Activated T-cell treated with anti-CD3 and anti-CD28 coated beads for 4 hours (primary cell): ENCODE measurements around the gene VCL.
A peak's percentile ranks its signal among the peaks of the same experiment; 100 is the strongest.

Experiments
- DNase-seq: peaks from one replicate; pipeline ENCODE4 v3.0.0-alpha.2; 2020

VCL gene

DNA sequence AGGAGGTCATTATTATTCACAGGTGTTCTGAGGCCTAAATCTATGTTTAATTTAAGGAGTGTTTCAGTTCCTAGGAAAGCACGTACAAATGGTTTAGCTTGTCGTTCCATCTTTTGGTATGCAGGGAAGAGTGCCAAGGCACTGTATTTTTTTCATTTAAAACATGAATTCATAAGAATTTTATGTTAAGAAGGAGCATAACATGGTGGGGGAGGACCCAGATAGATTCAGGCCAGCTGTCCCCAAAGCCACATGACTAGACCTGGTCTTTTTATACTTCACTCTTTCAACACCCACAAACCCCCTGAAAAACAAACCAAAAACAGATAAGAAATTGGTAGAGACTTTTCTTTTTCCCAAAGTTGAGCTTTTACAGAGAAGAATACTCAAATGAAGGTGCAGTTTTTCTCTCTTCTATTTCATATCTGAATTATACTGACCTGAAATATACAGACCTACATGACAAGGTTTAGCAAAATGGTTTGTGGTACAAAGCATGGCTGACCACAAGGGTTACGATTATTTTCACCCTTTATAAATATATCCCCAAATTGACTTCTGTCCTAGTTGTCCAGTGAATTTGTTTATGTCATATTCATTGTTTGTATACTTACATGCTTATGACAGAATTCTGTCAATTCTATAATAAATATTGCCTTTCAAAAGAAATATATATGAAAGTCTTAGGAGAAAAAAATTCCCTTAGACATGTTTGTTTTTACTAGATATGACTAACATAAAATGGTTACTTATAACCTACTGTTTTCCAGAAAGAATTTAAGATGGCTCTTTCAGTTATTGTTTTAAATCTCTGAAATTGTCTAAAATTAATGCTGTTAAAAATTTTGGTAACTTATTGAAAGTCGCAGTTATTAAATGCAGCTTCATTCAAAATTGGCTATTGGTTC lies 81.4 kb downstream of the VCL start:
- no peak for DNase-seq

DNA sequence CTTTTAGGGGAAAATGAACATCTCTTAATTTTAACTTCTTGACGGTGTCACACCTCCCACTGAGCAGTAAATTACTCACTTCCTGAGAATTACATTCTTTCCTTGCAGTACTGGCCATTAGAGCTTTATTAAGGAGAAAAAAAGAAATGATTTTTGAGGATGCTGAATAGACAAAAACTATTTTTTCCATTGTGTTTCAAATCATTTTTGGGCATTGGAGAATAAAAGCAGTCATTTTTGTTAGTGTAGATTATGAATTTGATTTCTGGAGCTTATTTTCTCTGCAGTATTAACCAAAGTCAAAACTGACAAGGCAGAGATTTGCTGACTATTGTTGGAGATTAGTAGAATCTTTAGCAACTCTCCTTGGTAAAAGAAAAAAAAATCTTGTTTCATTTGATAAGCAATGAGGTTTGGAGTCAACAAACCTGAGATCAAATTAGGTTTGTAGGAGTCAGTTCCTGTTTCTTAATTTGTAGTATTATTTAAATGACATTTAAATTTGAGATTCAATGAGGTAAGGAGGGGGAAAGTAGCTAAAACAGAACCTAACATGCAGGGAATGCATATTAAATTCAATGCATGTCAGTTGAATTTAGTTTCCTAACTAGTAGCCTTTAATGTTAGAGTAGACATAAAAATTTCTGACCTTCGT lies 82.1 kb downstream of the VCL start:
- no peak for DNase-seq

DNA sequence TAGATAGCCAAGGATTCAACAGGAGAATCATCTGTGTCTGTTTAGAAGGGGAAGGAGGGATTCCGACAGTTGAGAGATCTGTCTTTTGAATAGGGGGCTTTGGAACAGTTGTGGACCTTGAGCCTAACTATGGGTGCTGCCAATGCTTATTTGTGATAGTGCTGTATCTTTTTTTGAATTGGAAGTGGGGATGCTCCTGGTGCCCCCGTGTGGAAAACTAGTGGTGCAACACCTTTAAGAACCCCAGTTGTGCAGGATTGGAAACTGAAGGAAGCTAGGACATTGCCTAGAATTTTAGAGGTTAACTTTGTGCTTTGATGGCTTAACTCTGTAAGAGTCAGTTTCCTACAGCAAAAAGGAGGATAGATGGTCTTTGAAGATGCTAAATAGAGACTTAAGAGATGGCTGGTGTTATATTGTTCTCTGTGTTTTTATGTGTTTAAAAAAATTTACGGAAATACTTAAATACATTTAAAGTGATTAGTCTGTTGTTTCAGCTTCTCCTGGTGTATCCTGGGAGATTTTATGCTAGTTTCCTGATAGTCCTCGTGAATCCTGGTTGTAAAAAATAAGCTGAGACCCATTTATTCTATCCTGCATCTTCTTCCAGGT lies 83.4 kb downstream of the VCL start:
- DNase-seq, result peak; percentile 23

DNA sequence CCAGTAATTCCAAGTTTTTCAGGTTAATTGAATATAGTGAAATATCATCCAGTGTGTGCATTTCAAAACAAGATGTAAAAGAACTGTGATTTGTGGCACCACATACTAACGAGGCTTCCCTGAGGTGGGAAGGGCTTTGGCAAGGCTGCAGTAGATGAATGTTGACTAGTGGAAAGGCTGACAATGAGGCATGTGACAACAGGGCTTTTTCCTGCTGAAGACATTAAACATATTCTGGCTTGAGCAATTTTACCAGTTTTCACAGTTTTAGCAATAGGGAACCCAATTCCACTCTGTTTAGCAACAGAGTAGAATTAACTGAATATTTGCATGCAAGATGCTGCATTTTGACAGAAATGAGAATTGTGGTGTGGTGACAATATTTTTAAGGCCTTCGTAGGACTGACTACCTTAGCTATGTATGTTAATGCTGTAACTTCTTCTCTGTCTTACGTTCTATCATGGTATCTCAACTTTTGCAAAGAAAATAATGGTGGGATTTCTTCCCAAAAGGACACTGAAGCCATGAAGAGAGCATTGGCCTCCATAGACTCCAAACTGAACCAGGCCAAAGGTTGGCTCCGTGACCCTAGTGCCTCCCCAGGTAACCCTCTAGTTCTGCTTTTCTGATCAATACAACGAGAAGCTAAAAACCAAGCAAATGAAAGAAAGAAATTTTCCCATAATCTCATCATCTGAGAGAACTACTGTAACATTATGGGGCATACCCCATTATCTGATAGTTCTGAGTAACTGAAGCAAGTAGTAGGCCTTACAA lies 84.2 kb downstream of the VCL start:
- DNase-seq, result no peak

DNA sequence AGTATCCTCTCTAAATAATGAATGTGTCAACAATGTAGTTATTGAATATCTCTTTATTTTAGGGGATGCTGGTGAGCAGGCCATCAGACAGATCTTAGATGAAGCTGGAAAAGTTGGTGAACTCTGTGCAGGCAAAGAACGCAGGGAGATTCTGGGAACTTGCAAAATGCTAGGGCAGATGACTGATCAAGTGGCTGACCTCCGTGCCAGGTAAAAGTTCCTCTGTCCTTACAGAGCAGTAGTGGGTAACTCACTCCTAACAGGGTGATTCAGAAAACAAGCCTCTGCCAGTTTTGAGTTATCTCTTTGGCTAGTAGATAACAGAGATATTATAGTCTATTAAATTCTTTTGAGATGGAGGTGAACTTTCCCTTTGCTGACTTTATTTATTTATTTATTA lies 85.4 kb downstream of the VCL start:
- DNase-seq, result no peak

DNA sequence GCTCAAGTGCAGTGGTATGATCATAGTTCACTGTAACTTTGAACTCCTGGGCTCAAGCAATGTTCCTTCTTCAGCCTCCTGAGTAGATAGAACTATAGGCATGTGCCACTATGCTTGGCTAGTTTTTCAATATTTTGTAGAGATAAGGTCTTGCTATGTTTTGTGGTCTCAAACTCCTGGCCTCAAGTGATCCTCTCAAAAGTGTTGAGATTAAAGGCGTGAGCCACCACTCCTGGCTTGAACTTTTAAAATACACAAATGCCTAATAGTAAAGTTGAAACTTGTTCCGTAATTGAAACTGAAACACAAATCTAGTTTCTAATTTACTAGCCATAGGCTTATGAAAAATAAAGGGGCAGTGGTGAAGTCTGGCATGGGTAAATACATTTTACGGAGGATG lies 87.0 kb downstream of the VCL start:
- DNase-seq, result no peak

DNA sequence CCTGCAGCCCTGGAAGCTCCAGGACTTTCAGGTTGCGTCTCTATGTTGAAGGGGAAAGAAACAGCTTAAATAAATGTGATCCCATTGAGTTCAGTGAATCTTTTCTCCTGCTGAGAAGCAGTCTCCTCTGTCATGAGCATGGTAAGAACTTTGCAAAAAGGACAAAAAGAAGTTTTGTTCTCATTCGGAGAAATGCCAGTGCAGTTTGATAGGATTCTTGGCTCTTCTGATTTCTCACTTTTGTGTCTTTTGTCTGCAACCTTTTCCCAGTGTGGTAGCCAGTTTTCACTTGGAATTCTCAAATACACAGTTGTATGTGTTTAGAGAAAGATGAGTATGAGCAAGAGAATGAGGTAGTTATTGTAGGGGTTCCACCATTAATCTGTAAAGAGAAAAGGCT lies 88.4 kb downstream of the VCL start:
- DNase-seq, result no peak

DNA sequence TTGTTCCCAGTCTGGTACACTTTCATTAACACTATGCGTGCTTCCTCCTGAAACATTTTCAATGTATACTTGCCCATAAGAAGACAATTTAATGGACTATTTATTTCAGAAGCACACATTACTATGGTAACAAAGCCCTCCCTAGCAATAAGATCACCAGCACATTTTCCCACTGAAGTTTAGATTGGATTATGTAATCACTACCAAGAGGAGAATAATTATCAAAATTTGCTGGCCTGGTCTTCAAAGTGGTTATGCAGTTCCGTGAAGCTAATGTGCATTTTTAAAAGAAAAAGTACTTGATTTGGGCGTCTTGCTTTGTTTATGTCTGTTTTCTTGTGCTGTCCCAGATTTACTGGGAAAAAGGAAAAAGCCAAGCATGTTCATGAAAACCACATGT lies 90.8 kb downstream of the VCL start:
- no peak for DNase-seq

DNA sequence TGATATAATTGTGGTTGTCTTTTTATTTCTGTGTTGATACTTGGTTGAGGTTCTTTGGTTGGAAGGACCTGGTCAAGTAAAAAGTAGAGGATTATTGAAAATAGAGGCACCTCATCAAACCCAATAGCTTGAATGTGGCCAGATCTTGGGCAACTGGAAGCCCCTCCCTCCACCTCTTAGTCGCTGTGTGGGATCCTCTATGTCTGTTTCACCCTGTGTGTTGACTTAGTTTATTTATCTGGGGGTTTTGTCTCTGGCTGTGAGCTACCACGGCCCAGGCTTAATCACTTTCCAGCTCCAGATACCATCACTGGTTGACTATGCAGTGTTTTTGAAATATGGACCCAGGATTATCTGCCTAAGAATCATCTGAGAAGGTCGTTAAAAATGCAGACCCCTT lies 94.5 kb downstream of the VCL start:
- no peak for DNase-seq

DNA sequence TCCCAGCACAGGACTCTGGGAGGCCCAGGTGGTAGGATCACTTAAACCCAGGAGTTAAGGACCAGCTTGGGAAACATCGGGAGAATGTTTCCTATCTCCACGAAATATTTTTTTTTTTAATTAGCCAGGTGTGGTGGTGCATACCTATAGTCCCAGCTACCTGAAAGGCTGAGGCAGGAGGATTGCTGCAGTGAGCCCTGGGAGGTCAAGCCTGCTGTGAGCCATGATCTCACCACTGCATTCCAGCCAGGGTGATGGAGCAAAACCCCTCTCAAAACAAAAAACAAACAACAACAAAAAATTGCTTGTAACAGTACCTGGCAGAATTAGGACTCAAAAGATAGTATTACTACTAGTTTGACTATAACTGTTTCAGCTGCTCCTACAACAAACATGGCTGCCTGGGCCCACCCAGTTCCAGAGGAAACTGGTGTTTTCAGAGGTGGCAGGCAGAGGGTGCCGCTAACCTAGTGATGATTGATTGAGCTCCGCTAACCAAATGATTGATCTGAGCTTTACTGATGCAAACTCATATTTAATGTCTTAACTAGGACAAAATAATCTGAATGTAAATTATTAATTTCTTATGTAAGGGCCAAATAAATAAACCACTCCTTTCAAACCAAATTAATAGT lies 95.7 kb downstream of the VCL start:
- DNase-seq, result no peak

DNA sequence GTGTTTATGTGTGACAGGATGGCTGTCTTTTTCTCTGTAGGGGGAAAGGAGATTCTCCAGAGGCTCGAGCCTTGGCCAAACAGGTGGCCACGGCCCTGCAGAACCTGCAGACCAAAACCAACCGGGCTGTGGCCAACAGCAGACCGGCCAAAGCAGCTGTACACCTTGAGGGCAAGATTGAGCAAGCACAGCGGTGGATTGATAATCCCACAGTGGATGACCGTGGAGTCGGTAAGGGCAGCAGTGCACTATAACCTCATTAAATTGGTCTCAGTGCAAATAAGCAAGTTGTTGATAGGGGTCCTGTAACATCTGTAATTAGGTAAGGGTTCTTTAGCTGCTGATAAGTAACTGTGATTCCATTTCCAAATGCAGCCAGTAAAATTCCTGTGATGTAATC lies 96.3 kb downstream of the VCL start:
- no peak for DNase-seq

DNA sequence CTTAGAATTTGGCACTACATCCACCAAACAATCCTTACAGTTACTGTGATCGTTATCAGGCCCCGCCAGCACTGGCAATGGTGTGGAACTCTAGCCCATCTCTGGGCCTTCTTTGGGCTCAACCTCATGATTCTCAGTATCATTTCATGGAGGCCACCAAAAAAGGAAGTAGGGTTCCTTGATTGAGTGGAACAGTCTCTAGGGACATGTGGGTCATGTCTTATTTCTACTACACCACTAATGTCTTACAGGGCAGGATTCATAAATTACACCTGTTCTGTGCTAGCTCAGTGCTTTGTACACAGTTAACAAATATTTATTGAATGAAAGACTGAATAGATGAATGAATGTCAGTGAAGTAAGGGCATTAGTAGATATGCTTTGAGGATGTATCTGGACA lies 98.9 kb downstream of the VCL start:
- no peak for DNase-seq

DNA sequence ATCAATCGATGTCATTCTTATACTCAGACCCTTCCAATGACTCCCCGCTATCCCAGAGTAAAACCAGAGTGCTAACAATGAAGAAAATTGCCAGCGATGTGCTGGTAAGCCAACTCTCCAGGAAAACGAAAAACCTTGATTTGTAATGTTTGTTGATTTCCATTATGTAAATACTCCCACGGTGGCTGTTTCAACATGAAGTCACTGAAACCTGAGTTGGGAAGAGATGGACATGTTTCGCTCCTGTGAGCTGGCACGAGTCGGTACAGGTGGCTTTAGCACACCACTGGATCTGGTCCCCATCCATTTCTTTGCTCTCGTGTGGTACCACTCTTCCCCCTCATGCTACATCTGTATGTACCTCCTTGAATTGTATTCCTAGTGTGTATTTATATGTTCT lies 99.9 kb downstream of the VCL start:
- no peak for DNase-seq

DNA sequence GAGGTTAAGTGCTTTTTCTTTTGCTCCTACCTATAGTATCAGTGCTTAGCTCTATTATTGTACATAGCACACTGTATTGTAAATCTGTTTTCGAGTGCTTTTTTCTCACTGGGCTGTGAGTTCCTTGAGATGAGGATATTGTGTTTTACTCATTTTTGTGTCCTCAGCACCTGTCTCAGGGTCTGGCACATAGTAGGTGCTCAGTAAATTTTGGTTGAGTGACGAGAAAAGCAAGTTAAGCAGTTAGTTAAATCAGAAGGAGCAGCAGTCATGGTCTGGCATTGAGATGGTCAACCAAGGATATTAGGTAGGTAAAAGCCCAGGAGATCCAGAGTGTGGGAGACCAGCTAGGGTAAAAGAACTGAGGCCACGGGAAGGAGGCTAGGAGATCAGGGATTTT lies 101.5 kb downstream of the VCL start:
- no peak for DNase-seq

DNA sequence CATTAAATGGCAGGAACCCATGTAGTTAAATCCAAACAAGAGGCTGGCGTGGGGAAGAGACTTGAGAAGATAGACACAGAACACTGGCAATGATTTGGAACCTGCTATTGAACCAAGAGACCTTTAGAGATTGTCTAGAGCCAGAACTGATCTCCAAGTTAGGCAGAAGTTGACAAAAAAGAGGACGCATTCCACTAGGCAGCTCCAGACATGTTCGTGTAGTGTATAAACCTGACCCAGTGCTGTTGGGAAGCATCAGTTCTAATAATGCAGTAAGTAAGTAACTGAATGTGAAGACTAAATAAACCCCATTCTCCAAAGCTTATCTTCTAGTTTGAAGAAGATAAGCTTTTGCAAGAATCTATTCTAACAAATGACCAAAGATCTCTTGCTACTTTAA lies 101.9 kb downstream of the VCL start:
- DNase-seq, result no peak

DNA sequence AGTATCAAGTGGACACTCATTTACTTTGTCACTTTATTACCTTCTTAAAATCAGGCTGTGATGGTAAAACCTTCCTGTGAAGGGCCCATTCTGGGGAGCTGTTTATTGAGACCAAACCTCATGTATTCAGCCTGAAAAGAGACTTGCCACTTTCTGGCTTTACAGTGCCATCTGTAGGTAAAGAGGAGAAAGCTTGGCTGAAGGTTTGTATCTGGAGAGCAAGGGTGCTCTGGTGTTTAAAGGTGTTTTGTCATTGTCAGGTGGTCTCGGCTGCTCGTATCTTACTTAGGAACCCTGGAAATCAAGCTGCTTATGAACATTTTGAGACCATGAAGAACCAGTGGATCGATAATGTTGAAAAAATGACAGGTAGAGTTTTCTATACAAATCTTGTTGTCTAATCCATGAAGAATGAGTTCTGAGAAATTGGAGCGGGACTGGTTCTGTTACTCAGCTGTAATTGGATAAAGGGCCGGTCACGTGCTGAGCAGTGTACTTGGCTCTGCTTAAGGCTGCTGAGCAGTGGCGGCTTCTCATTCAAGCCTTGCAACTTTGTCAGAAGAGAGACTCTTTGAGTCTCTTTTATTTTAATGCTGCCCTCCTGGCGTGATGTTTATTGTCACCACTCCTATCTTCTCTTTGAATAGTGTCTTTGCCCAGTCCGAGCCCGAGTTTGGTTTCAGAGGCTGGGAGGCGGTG lies 105.8 kb downstream of the VCL start:
- no peak for DNase-seq

DNA sequence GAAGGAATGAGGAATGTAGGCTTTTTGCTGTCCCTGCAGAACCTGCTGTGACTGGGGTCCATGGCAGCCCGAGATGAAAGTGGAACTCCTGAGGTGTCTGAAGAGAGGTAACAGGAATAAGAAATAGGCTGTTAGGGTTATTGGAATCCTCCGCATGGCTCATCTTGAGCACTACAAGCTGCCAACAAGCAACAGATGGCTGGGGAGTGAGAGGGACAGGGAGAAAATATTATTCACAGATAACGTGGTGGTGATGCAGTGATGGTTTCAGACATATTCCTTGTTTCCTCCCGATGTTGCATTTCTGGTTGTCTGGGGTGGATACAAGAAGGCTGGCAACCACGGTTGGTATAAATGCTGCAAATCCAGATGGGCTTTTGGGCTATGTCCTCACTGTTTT lies 106.6 kb downstream of the VCL start:
- no peak for DNase-seq

DNA sequence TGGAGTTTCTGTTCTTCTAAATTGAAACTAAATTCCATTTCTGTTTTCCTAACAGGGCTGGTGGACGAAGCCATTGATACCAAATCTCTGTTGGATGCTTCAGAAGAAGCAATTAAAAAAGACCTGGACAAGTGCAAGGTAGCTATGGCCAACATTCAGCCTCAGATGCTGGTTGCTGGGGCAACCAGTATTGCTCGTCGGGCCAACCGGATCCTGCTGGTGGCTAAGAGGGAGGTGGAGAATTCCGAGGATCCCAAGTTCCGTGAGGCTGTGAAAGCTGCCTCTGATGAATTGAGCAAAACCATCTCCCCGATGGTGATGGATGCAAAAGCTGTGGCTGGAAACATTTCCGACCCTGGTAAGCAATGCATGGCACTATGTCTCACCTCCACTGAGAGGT lies 107.1 kb downstream of the VCL start:
- DNase-seq, result no peak

DNA sequence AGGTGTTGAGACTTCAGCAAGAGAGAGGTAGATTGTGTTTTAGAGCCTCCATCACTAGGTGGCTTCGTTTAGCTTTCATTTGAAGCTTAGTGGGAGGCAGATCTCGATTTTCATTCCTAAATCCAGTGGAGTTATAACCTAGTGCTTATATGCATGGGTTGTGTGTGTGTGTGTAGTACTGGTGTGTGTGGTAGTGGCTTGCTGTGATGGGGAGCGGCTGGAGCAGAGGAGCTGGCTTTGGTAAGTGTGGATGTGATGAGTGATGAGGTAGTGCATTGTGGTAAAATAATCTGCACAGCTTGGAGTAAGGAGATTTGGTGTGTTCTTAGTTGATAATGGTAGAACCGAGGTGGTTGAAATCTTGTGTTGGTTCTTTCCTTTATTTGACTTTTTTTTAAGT lies 109.5 kb downstream of the VCL start:
- no peak for DNase-seq

DNA sequence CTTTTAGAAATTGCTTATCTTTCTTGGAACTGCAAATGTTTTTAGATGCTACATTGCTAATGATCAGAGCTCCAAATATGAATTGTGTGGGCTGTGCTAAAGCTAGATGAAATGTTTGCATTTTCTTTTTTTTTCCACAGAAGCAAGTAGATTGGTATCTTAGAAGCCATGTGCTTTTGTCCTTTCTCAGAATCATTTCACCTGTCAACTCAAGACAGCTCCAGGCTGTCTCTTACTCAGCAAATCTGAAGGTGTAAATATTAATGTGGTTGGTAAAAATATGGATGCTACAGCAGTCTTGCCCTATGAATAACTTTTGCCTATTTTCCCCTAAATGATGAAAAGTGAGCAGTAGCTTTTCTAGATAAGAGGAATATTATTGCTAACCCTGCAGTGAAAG lies 111.5 kb downstream of the VCL start:
- no peak for DNase-seq

DNA sequence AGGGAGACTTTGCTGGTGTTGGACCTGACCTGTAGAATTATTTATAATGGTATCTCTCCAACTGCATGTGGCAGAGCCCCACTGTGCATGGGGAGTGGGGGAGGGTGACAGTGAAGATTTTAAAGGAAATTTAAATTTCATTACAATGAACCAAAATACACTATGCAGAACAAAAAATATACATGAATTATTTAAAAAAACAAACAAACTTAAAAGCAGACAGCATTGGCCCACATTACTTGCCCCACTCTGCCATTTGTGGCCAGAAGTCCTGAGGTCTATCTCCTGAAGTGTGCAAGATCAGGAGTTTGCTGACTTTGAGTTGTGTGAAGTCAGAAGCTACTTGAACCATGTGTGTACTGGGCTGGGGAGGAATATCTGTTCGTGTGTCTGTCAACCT lies 112.2 kb downstream of the VCL start:
- no peak for DNase-seq

DNA sequence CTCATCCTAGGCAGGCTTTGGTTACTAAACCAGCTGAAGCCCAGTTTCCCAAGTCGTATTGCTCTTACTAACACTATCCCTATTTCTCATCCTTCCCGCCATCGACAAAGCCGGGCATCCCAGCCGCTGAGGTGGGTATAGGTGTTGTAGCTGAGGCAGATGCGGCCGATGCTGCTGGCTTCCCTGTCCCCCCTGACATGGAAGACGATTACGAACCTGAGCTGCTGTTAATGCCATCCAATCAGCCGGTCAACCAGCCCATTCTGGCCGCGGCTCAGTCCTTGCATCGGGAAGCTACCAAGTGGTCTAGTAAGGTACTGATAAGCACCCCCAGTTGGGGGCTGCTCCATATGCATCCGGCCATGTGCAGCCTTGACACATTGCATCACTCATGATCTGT lies 113.9 kb downstream of the VCL start:
- DNase-seq, result no peak
